Stomach (tissue), 19 donors: ENCODE results near the gene RNASE13. TPM values are rescaled to one million over a fixed set of nuclear protein-coding genes. Genes with fewer than 3 reads are reported as not detected.

Experiments used
- DNase-seq, 2 donors: peaks; one replicate each; pipeline versions ENCODE4 v3.0.0 to v3.0.0-alpha.2; 2013 to 2019
- H3K27ac ChIP-seq, 5 donors: fragments of 200-600 bp in 4 of 5; sonication (generic) in 4 of 5; one replicate each; pipeline ENCODE4 v1.5.1; 2013 to 2019; ENCODE audit warnings: mild to moderate bottlenecking in 1 of 5, moderate library complexity in 1 of 5
- H3K27me3 ChIP-seq, 3 donors: fragments of 200-600 bp; sonication (generic); one replicate each; pipeline ENCODE4 v1.5.1; 2017 to 2019; ENCODE audit warnings: mixed run types in 1 of 3
- H3K36me3 ChIP-seq, 4 donors: fragments of 200-600 bp; sonication (generic); 1 replicate in 3 of 4; 2 replicates in 1 of 4; pipeline ENCODE4 v1.5.1; 2016 to 2019
- H3K4me1 ChIP-seq, 4 donors: fragments of 200-600 bp; sonication (generic); one replicate each; pipeline ENCODE4 v1.5.1; 2016 to 2019
- H3K4me3 ChIP-seq, 4 donors: fragments of 200-600 bp; sonication (generic) in 3 of 4; one replicate each; pipeline ENCODE4 v1.5.1; 2016 to 2019; ENCODE audit warnings: mild to moderate bottlenecking in 1 of 4
- H3K9me3 ChIP-seq, 4 donors: fragments of 200-600 bp; sonication (generic); one replicate each; pipeline ENCODE4 v1.5.1; 2016 to 2019
- CTCF ChIP-seq, 7 experiments: fragments of 450-650 bp in 4 of 7; fragments of 200-600 bp in 3 of 7; sonication (generic) in 3 of 7; IDR thresholded peaks; one replicate each; pipeline ENCODE4 v1.5.1; 2016 to 2019; ENCODE audit warnings: antibody characterized with exemption in 7 of 7, control low read depth in 2 of 7, mild to moderate bottlenecking in 1 of 7
- EP300 ChIP-seq: sonication (generic); formaldehyde crosslinking; IDR thresholded peaks from one replicate; pipeline ENCODE4 v1.6.1; 2017; ENCODE audit warnings: antibody characterized with exemption
- POLR2A ChIP-seq, 4 donors: fragments of 450-650 bp; IDR thresholded peaks; one replicate each; pipeline ENCODE4 v1.6.1; 2016; ENCODE audit warnings: antibody characterized with exemption in 4 of 4, control low read depth in 2 of 4, mild to moderate bottlenecking in 1 of 4, moderate library complexity in 1 of 4
- POLR2AphosphoS5 ChIP-seq, 3 donors: sonication (generic); formaldehyde crosslinking; IDR thresholded peaks; one replicate each; pipeline ENCODE4 v1.6.1; 2016; ENCODE audit warnings: antibody characterized with exemption in 3 of 3
- WGBS, 5 donors: extraction: QIAGEN DNeasy Blood & Tissue Kit in 3 of 5; methylation state at CpG; one replicate each; pipeline versions ENCODE4 v1.1.5 to v1.1.7; 2013 to 2018; 5-methylcytosine and 5-hydroxymethylcytosine counted together
- intact Hi-C: fragments of 100-400 bp; cut with DNase I; formaldehyde crosslinking; loops from one replicate; pipeline ENCODE4 v1.15.1; 2023; ENCODE audit warnings: low total_unique reads
- long read RNA-seq, 10 donors: transcript quantifications; one replicate each; lab custom pipeline, GENCODE V29; 2026
- polyA plus RNA-seq, 3 donors: library from polyadenylated mRNA; stranded (reverse); fragments of 200-250 nt; gene quantifications; one replicate each; pipeline ENCODE4 v1.2.3, GENCODE V29; 2013
- total RNA-seq, 5 donors: library from RNA; depleted of rRNA; stranded (reverse); fragments of >200 nt; gene quantifications; one replicate each; pipeline versions ENCODE4 v1.1.0 to v1.2.3, GENCODE V29; 2014 to 2016
- donor health status: healthy with polysubstance abuse.
- donor health status: Bipolar disorder and iron deficiency.
- donor health status: healthy.

Gene RNASE13
- total RNA-seq (under 1 TPM in 1 of 5 donors, not detected in 4; 0.18 TPM), polyA plus RNA-seq (not detected)
- long read RNA-seq, donor 1 = 0 reads
- long read RNA-seq, donor 2 = 0 reads
- long read RNA-seq, donor 3 = 0 reads
- long read RNA-seq, donor 4 = 0 reads
- long read RNA-seq, donor 5 = 0 reads
- long read RNA-seq, donor 6 = 0 reads
- long read RNA-seq, donor 7 = 0 reads
- long read RNA-seq, donor 8 = 0 reads
- long read RNA-seq, donor 9 = 0 reads
- long read RNA-seq, donor 10 = 0 reads

GRCh38 chr14:21034707-21035106 lies at the start of gene RNASE13:
RNASE13 (minus strand) TSS chr14:21034807; CDS start chr14:21034288, 519 bp downstream.
- TF ChIP-seq EP300 (no peak), CTCF (IDR thresholded peaks at IDR 0.05) (no peak), POLR2AphosphoS5 (IDR thresholded peaks at IDR 0.05) (no peak), POLR2A (IDR thresholded peaks at IDR 0.05) (no peak)
- peaks cover 17 to 22% (median 18%) of the 10 kb centered on the region in 4 donors for H3K4me1 ChIP-seq
- no peak for DNase-seq
- H3K36me3 ChIP-seq = no peaks in the 10 kb centered on the region
- 77 to 82% (median 78%) methylated on average over 5 of the region's 5 CpGs for WGBS, 5 donors
- H3K27me3 ChIP-seq = no peaks in the 10 kb centered on the region
- H3K4me3 ChIP-seq = no peak within 1 kb of the TSS
- no peaks in the 10 kb centered on the region for H3K9me3 ChIP-seq
- H3K27ac ChIP-seq = no peak within 1 kb of the TSS
- intact Hi-C loops = no loop called here

GRCh38 chr14:21084396-21084795 lies 49.8 kb upstream of the RNASE13 start:
- no peak for DNase-seq
- intact Hi-C loops = loop anchor here (10.0 kb wide), 1 partner anchor 70 kb away; no protein-coding TSS in a partner anchor
- Histone ChIP-seq H3K27me3 (no peaks in the 10 kb centered on the region), H3K4me3 (no peak overlapping the region), H3K27ac (peak overlapping the region in 4 of 5 donors; percentile 11 to 72 (median 64)), H3K9me3 (no peaks in the 10 kb centered on the region), H3K36me3 (peaks cover 39 to 99% (median 89%) of the 10 kb centered on the region in 4 donors), H3K4me1 (peaks cover 7 to 46% (median 19%) of the 10 kb centered on the region in 4 donors)
- no peak for TF ChIP-seq EP300
- no peak for TF ChIP-seq POLR2AphosphoS5 (IDR thresholded peaks at IDR 0.05)
- TF ChIP-seq POLR2A (IDR thresholded peaks at IDR 0.05) = no peak
- no peak for TF ChIP-seq CTCF (IDR thresholded peaks at IDR 0.05)
- WGBS, 5 donors = 74 to 89% (median 82%) methylated on average over 2 of the region's 2 CpGs

GRCh38 chr14:21083565-21084325 lies 49.1 kb upstream of the RNASE13 start:
- no peak for DNase-seq
- Histone ChIP-seq H3K4me1 (peaks cover 7 to 43% (median 19%) of the 10 kb centered on the region in 4 donors), H3K27ac (peak overlapping the region in 3 of 5 donors; percentile 34 to 72 (median 70)), H3K9me3 (no peaks in the 10 kb centered on the region), H3K36me3 (peaks cover 45 to 99% (median 89%) of the 10 kb centered on the region in 4 donors), H3K4me3 (no peak overlapping the region), H3K27me3 (no peaks in the 10 kb centered on the region)
- intact Hi-C loops = loop anchor here (10.0 kb wide), 1 partner anchor 69 kb away; no protein-coding TSS in a partner anchor
- 59 to 86% (median 75%) methylated on average over 5 to 11 of the region's 11 CpGs for WGBS, 5 donors
- TF ChIP-seq POLR2AphosphoS5 (IDR thresholded peaks at IDR 0.05) = no peak
- no peak for TF ChIP-seq POLR2A (IDR thresholded peaks at IDR 0.05)
- TF ChIP-seq CTCF (IDR thresholded peaks at IDR 0.05) = no peak
- no peak for TF ChIP-seq EP300

GRCh38 chr14:21081521-21082142 lies 47.0 kb upstream of the RNASE13 start:
- Histone ChIP-seq H3K4me3 (no peak overlapping the region), H3K27me3 (no peaks in the 10 kb centered on the region), H3K4me1 (peaks cover 7 to 26% (median 16%) of the 10 kb centered on the region in 4 donors), H3K36me3 (peaks cover 60 to 100% (median 97%) of the 10 kb centered on the region in 4 donors), H3K9me3 (no peaks in the 10 kb centered on the region), H3K27ac (no peak overlapping the region)
- no peak for TF ChIP-seq POLR2AphosphoS5 (IDR thresholded peaks at IDR 0.05)
- TF ChIP-seq CTCF (IDR thresholded peaks at IDR 0.05) = no peak
- TF ChIP-seq EP300 = no peak
- no peak for TF ChIP-seq POLR2A (IDR thresholded peaks at IDR 0.05)
- 90 to 92% (median 91%) methylated on average over 27 to 30 of the region's 30 CpGs for WGBS, 5 donors
- intact Hi-C loops = loop anchor here (10.0 kb wide), 1 partner anchor 67 kb away; no protein-coding TSS in a partner anchor
- no peak for DNase-seq
